HepG2 (cell line): ENCODE results near the gene MYLK3. TPM values are rescaled to one million over a fixed set of nuclear protein-coding genes. Genes with fewer than 3 reads are reported as not detected.
A peak's percentile ranks its signal among the peaks of the same experiment; 100 is the strongest.

ENCODE experiments used
- FOXK2 ChIP-seq: fragments of 450-650 bp; IDR thresholded peaks from 2 replicates; pipeline ENCODE4 v1.6.1; 2016
- JARID2 ChIP-seq: sonication (generic); formaldehyde crosslinking; IDR thresholded peaks from 2 replicates; pipeline ENCODE4 v1.8.1; 2023; ENCODE audit warnings: missing genetic modification reagents, inconsistent platforms; ENCODE audit not compliant: insufficient replicate concordance
- MTERF4 ChIP-seq: sonication (generic); formaldehyde crosslinking; IDR thresholded peaks from 2 replicates; pipeline ENCODE4 v1.8.0; 2023; ENCODE audit warnings: mild to moderate bottlenecking, missing genetic modification reagents
- MYNN ChIP-seq: sonication (generic); formaldehyde crosslinking; IDR thresholded peaks from 2 replicates; pipeline ENCODE4 v1.4.0; 2020; ENCODE audit warnings: mild to moderate bottlenecking, low read depth, missing genetic modification reagents
- MZF1 ChIP-seq: sonication (generic); formaldehyde crosslinking; IDR thresholded peaks from 2 replicates; pipeline ENCODE4 v1.8.1; 2023; ENCODE audit warnings: mild to moderate bottlenecking, missing genetic modification reagents, borderline replicate concordance
- NAIF1 ChIP-seq: sonication (generic); formaldehyde crosslinking; IDR thresholded peaks from 2 replicates; pipeline ENCODE4 v1.5.0; 2020; ENCODE audit warnings: mild to moderate bottlenecking, missing genetic modification reagents, borderline replicate concordance
- NFE2L1 ChIP-seq: sonication (generic); formaldehyde crosslinking; IDR thresholded peaks from 2 replicates; pipeline ENCODE4 v1.4.0; 2020; ENCODE audit warnings: missing genetic modification reagents, mild to moderate bottlenecking, borderline replicate concordance
- PATZ1 ChIP-seq: sonication (generic); formaldehyde crosslinking; IDR thresholded peaks from 2 replicates; pipeline ENCODE4 v1.4.0; 2020; ENCODE audit warnings: missing genetic modification reagents
- PBX3 ChIP-seq: sonication (generic); formaldehyde crosslinking; IDR thresholded peaks from 2 replicates; pipeline ENCODE4 v1.8.1; 2023; ENCODE audit warnings: missing genetic modification reagents, inconsistent platforms, borderline replicate concordance
- PHF8 ChIP-seq: sonication (generic); formaldehyde crosslinking; IDR thresholded peaks from 2 replicates; pipeline ENCODE4 v1.5.0; 2020; ENCODE audit warnings: missing genetic modification reagents
- TEAD3 ChIP-seq: optimal IDR thresholded peaks from 2 replicates; pipeline ENCODE3; 2016; ENCODE audit warnings: borderline replicate concordance
- UBTF ChIP-seq: sonication (generic); formaldehyde crosslinking; IDR thresholded peaks from 2 replicates; pipeline ENCODE4 v1.4.0; 2020; ENCODE audit warnings: mild to moderate bottlenecking, missing genetic modification reagents
- ZBTB38 ChIP-seq: sonication (generic); formaldehyde crosslinking; IDR thresholded peaks from 2 replicates; pipeline ENCODE4 v1.5.1; 2020; ENCODE audit warnings: mild to moderate bottlenecking, missing genetic modification reagents
- ZNF12 ChIP-seq: sonication (generic); formaldehyde crosslinking; IDR thresholded peaks from 2 replicates; pipeline ENCODE4 v1.5.0; 2020; ENCODE audit warnings: missing genetic modification reagents
- ZNF142 ChIP-seq: sonication (generic); formaldehyde crosslinking; IDR thresholded peaks from 2 replicates; pipeline ENCODE4 v1.4.0; 2020; ENCODE audit warnings: missing genetic modification reagents
- polyA plus RNA-seq, 8 experiments: library from polyadenylated mRNA; depleted of rRNA in 3 of 8; stranded (reverse) in 7 of 8; unstranded in 1 of 8; fragments of >200 nt; fragmentation: Illumina TruSeq in 4 of 8; extraction: Trizol in 4 of 8; gene quantifications; 2 replicates each; pipeline versions ENCODE4 v1.2.1 to v1.2.3, GENCODE V29; 2011 to 2016; ENCODE audit warnings: low read depth in 4 of 8, missing spikeins in 1 of 8, mixed read lengths in 1 of 8; ENCODE audit not compliant: insufficient read depth in 1 of 8
- total RNA-seq, 5 experiments: library from RNA; depleted of rRNA; stranded (reverse); fragments of >200 nt; fragmentation: Illumina TruSeq; extraction: Trizol; gene quantifications; 2 replicates each; pipeline ENCODE4 v1.2.3, GENCODE V29; 2016; ENCODE audit warnings: low read depth in 1 of 5

The MYLK3 gene
- total and polyA plus RNA-seq, 2 of the 13 experiments (the other 11 are each of a cell fraction or from before 2014, with no cell fraction given) = 0.04 to 0.18 TPM

- TF ChIP-seq MTERF4 (CRISPR knock-in tag) = peak; percentile 96; the same call in 1 of the 2 replicates
- TF ChIP-seq TEAD3 (CRISPR knock-in tag) = peak; percentile 25
- peak; percentile 63; the same call in 1 of the 2 replicates for TF ChIP-seq MYNN (CRISPR knock-in tag)
- TF ChIP-seq FOXK2 = no peak
- TF ChIP-seq NFE2L1 (CRISPR knock-in tag) = 0 out of 2 replicates have a peak, but pooled peaks have one; percentile 43
- TF ChIP-seq PBX3 (CRISPR knock-in tag) = no peak; the same call in 1 of the 2 replicates
- TF ChIP-seq PHF8 (CRISPR knock-in tag) = peak; percentile 97
- TF ChIP-seq NAIF1 (CRISPR knock-in tag) = no peak
- 0 out of 2 replicates have a peak, but pooled peaks have one; percentile 24 for TF ChIP-seq ZNF12 (CRISPR knock-in tag)
- TF ChIP-seq MZF1 (CRISPR knock-in tag) = no peak
- peak; percentile 86 for TF ChIP-seq ZNF142 (CRISPR knock-in tag)
- peak; percentile 20 for TF ChIP-seq PATZ1 (CRISPR knock-in tag)
- TF ChIP-seq ZBTB38 (CRISPR knock-in tag) = peak; percentile 59
- no peak for TF ChIP-seq JARID2 (CRISPR knock-in tag)
- peak; percentile 78 for TF ChIP-seq UBTF (CRISPR knock-in tag)
These were observed 59.3 kb downstream of the MYLK3 start, which contains the start of gene VPS35 (continued) for GRCh38 chr16:46688654-46689364.
